Ovary (tissue), 3 donors: Measurements from ENCODE around the gene TOP3B.

Source experiments
- CTCF ChIP-seq, 3 donors: fragments of 450-650 bp in 2 of 3; fragments of 200-600 bp in 1 of 3; IDR thresholded peaks; one replicate each; pipeline versions ENCODE4 v1.5.1 to v1.8.0; 2016 to 2022; ENCODE audit warnings: antibody characterized with exemption in 3 of 3, mild to moderate bottlenecking in 1 of 3
- POLR2A ChIP-seq: fragments of 450-650 bp; IDR thresholded peaks from one replicate; pipeline ENCODE4 v1.6.1; 2017; ENCODE audit warnings: antibody characterized with exemption, mild to moderate bottlenecking, moderate library complexity
- donor health status: DM: no; HTN: no; CAD: no.

DNA sequence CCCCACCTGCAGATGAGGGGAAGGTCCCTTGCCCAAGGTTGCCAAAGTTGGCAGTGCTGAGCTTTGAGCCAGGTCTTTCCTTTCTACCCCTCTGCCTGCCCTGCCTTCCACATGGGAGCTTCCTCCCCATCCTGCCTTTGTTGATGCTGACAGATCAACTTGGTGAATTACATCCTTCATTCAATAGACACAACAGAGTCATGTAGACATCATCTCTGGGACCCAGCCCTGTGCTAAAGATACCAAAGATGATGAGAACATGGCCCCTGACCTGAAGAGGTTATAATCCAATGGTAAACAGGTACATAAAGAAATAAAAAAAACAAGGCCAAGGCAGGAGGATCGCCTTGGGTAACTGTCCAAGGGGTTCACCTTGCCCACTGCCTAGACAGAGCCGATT, 72.7 kb downstream of the TOP3B start:
- TF ChIP-seq CTCF (IDR thresholded peaks at IDR 0.05): no peak
- TF ChIP-seq POLR2A: no peak
